HG03175 (cell line): Measurements from ENCODE around the gene LMTK2.

Experiments used
- ATAC-seq: cut with Tn5 transposase; IDR thresholded peaks from one replicate; pipeline ENCODE4 v1.9.1; 2021; ENCODE audit warnings: mild to moderate bottlenecking, moderate library complexity; ENCODE audit not compliant: unreplicated experiment

The LMTK2 gene

GRCh38 chr7:98231493-98232262 is 125.0 kb downstream of the LMTK2 start:
- no peak for ATAC-seq

GRCh38 chr7:98232263-98232585 is 125.6 kb downstream of the LMTK2 start:
- no peak for ATAC-seq

- ATAC-seq: no peak
These were observed 126.1 kb downstream of the LMTK2 start for GRCh38 chr7:98232799-98233198.

GRCh38 chr7:98233219-98234070 is 126.8 kb downstream of the LMTK2 start:
- ATAC-seq: no peak

- ATAC-seq: no peak
These were observed 127.9 kb downstream of the LMTK2 start for GRCh38 chr7:98234429-98235147.

- no peak for ATAC-seq
These were observed 129.2 kb downstream of the LMTK2 start for GRCh38 chr7:98235901-98236300.

GRCh38 chr7:98236355-98237185 is 129.9 kb downstream of the LMTK2 start:
- ATAC-seq: no peak

- no peak for ATAC-seq
These were observed 131.4 kb downstream of the LMTK2 start for GRCh38 chr7:98238076-98238475.

GRCh38 chr7:98238976-98239375 is 132.3 kb downstream of the LMTK2 start:
- ATAC-seq: no peak

GRCh38 chr7:98240961-98241673 is 134.5 kb downstream of the LMTK2 start:
- no peak for ATAC-seq

- no peak for ATAC-seq
These were observed 135.1 kb downstream of the LMTK2 start for GRCh38 chr7:98241674-98242241.

- ATAC-seq: no peak
These were observed 135.7 kb downstream of the LMTK2 start for GRCh38 chr7:98242342-98242741.

- ATAC-seq: no peak
These were observed 136.3 kb downstream of the LMTK2 start for GRCh38 chr7:98242934-98243333.

GRCh38 chr7:98244871-98245270 is 138.2 kb downstream of the LMTK2 start:
- ATAC-seq: no peak

- no peak for ATAC-seq
These were observed 141.5 kb downstream of the LMTK2 start for GRCh38 chr7:98248156-98248555.

GRCh38 chr7:98249106-98249505 is 142.4 kb downstream of the LMTK2 start:
- ATAC-seq: no peak

GRCh38 chr7:98250789-98251188 is 144.1 kb downstream of the LMTK2 start:
- no peak for ATAC-seq

GRCh38 chr7:98251231-98251600 is 144.6 kb downstream of the LMTK2 start:
- ATAC-seq: peak; percentile 11

GRCh38 chr7:98251601-98252424 is 145.2 kb downstream of the LMTK2 start, which contains the start of gene TECPR1:
TECPR1 (minus strand) TSS chr7:98252232; CDS start chr7:98246146, 6,086 bp downstream.
- ATAC-seq: peak; percentile 98
